GM21360 (cell line): ENCODE results near the gene MAP2K2.

Experiments
- ATAC-seq: cut with Tn5 transposase; IDR thresholded peaks from one replicate; pipeline ENCODE4 v1.9.1; 2021; ENCODE audit warnings: mild to moderate bottlenecking, moderate library complexity; ENCODE audit not compliant: unreplicated experiment

MAP2K2 gene

DNA sequence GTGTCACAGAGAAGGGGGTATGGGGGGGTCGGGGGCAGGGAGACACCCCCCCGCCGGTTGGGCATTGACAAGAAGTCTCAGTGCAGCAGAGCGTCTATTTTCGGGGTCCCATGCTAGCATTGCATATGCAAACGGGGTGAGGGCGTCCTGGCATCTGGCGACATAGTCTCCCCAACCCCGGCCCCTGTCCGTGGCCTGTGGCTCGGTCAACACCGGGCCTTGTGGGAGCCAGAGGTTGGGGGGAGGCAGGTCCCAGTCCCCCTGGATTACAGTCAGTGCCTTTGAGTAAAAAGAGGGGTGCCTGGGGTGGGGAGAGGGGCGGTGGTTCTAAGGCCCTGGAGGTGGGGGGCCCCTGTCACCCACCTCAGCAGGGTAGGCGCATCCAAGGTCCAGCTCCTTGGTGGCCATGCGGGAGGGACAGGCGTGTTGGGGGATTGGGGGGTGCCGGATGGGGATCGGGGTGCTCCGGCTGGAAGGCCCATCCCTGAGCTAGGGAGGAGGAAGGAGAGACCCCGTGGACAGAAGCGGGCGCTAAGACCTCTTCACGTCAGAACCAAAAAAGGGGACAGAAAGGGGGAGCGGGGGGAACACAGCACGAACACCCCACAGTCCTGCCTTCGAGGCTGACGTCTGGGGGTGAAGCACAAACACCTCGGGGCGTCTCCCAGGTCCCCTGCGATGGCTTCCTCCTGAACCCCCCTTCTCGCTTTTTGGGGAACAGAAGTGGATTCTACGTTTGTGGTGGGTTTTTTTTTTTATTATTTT, 78.1 kb downstream of the MAP2K2 start:
- ATAC-seq, result no peak

DNA sequence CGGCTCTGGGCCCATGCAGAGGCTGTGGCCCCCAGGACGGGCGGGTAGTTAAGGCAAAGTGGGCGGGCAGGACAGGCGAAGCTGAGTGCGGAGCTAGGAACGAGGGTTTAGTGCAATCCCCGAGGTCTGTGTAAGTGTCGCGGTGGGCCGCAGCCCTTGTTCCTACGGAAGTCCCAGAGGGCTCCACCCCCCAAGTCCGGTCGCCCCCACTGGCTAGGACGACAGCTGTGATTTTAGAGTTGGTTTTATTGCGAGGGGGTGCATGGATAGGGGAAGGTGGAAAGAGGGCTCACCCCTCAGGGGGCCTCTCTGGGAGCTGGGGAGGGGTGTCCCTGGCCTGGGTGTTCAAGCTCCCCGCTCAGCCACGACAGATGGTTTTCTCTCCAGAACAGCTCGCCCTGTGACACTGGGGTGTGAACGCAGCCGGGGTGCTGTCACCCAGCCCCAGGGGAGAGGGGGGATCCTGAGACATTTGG, 78.9 kb downstream of the MAP2K2 start:
- no peak for ATAC-seq

DNA sequence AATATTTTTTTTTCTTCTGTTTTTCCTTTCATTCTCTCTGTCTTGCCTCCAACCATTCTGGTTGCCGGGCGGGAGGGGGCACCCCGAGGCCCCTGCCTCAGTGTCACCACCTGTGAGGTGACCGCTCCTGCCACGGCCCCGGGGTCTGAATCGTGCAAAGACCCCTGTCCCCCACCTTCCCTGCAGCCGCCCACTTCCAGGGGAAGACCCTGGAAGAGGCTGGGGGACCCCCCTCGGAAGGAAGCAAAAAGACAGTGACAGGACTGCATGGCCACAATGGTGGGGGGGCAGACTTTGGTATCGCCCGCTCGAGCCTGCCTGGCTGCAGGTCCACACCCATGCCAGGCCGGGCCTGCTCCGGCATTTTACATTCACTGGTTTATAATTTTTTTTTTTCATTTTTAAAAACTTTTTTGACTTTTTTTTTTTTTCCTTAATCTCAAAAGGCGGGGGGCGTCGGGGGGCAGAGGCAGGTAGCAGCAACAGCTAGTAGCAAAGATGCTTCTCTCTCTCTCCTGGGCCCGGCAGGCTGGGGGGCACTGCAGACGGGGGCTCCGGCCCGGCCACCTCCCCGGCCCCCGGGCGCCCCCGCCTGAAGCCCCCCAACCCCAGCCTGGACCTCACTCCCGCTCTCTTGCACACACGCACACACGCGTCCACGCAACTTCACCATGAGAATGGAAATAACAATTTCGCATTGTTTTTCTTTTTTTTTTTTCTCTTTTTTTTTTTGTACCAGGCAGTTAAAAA, 79.8 kb downstream of the MAP2K2 start:
- ATAC-seq, result no peak

DNA sequence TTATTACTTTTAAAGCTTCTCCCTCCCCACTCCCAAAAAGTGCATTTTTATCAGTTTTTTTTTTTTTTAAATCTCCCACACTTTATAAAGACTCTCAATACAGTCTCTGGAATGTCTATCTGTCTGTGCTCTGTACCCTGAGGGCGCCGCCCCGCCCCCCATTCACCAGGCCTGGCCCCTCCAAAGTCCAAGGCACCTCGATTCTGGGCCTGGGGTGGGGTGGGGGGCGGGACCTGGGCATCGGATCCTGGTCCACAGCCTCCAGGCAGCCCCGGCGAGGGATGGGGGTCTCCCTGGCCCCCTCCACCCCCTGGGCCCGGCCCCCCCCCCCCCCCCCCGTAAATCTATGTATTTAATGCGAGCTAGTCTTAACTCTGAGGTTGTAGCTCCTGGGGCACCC, 80.5 kb downstream of the MAP2K2 start:
- no peak for ATAC-seq

DNA sequence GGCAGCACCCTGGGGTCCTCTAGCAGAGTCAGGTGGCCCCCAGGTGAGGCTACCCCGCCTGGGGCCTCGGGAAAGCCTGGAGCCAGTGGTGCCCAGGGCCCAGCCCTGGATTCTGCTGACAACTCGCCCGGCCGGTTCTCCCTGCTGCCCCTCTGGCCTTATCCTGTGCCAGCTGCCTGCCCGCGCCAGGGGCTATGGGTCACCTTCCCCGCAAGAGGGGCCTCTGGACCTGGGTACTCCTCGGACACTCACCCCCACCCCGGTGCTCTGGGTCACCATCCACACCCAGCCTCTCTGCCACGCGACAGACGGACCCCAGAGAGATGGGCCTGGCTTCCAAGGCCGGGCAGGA, 81.2 kb downstream of the MAP2K2 start:
- ATAC-seq, result no peak

DNA sequence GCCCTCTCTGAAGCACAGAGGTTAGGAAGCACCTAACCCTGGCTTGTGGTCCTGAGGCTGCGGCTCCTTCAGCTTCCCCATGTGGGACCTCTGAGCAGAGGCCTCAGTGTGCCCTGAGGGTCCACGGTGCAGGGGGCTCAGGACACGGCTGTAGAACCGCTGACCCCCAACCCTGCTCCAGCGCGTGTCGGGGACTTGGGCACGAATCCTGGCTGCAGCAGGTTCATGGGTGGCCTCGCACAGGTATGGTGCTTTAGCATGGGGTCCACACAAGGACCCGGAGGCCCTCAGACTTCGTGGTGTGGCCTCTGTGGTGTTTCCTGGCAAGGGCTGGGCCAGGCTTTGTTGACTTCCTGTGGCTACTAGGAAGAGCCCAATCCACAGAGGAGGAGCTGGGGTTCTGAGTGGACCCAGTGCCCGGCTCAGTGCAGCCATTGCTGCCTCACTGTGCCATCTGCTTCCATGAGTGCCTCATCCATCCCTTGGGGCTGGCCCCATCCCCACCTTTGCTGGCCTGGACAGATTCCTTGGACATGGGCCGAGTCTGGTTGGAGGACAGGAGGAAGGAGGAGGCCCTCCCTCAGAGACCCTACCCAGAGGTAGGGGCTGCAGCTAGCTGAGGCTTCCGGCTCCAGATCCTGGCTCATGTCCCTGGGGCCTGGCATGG, 81.7 kb downstream of the MAP2K2 start:
- no peak for ATAC-seq
